Kidney (tissue), 14 donors: ENCODE measurements around the gene VSNL1. TPM values are rescaled to one million over a fixed set of nuclear protein-coding genes. Genes with fewer than 3 reads are reported as not detected.

Source experiments
- DNase-seq, 5 donors: peaks; one replicate each; pipeline ENCODE4 v3.0.0-alpha.2; 2013 to 2020
- FAIRE-seq: peaks from 2 replicates; lab custom pipeline; 2012; peaks lifted over from hg19 to GRCh38; lab: Jason Lieb, UNC
- H3K27ac ChIP-seq, 2 donors: one replicate each; pipeline ENCODE4 v1.7.0; 2013; ENCODE audit warnings: low read depth in 2 of 2, low read length in 2 of 2, inconsistent platforms in 1 of 2
- H3K27me3 ChIP-seq: one replicate; pipeline ENCODE4 v1.7.1; 2013; ENCODE audit warnings: low read length, inconsistent platforms; ENCODE audit not compliant: control insufficient read depth, insufficient read depth
- H3K36me3 ChIP-seq, 3 donors: one replicate each; pipeline versions ENCODE4 v1.7.0 to v1.7.1; 2013; ENCODE audit warnings: low read length in 3 of 3, control low read depth in 1 of 3, inconsistent platforms in 1 of 3; ENCODE audit not compliant: insufficient read depth in 3 of 3, control insufficient read depth in 2 of 3
- H3K4me1 ChIP-seq, 3 donors: one replicate each; pipeline versions ENCODE4 v1.7.0 to v1.7.1; 2013; ENCODE audit warnings: low read length in 3 of 3, inconsistent platforms in 1 of 3, low read depth in 1 of 3; ENCODE audit not compliant: control insufficient read depth in 2 of 3, insufficient read depth in 2 of 3
- H3K4me3 ChIP-seq, 3 donors: one replicate each; pipeline versions ENCODE4 v1.7.0 to v1.8.1; 2013; ENCODE audit warnings: low read length in 3 of 3, control low read depth in 1 of 3, inconsistent platforms in 1 of 3
- H3K9ac ChIP-seq, 3 donors: one replicate each; pipeline versions ENCODE4 v1.7.0 to v1.7.1; 2013; ENCODE audit warnings: low read length in 3 of 3, control low read depth in 1 of 3, inconsistent platforms in 1 of 3
- H3K9me3 ChIP-seq, 3 donors: one replicate each; pipeline versions ENCODE4 v1.7.0 to v1.7.1; 2013; ENCODE audit warnings: low read length in 3 of 3, control low read depth in 1 of 3, inconsistent platforms in 1 of 3; ENCODE audit not compliant: control insufficient read depth in 2 of 3, insufficient read depth in 1 of 3
- intact Hi-C: fragments of 100-400 bp; cut with DNase I; formaldehyde crosslinking; loops from one replicate; pipeline ENCODE4 v1.11.1; 2022
- polyA plus RNA-seq: library from polyadenylated mRNA; stranded (reverse); fragments of 350-450 nt; fragmentation: Illumina TruSeq; extraction: RNeasy Lipid Tissue Mini Kit (QIAGEN cat#74804); gene quantifications from one replicate; pipeline ENCODE4 v1.2.3, GENCODE V29; 2014; ENCODE audit warnings: low read depth, low replicate concordance; ENCODE audit not compliant: insufficient read depth
- total RNA-seq: library from RNA; stranded (reverse); fragmentation: NEBNext Ultra II Directional; extraction: Animal tissue kit (Norgen Biotek cat#: 25700); gene quantifications from one replicate; pipeline ENCODE4 v1.2.1, GENCODE V29; 2021
- TF ChIP-seq, protein P1 (sequence below): IDR thresholded peaks from 3 replicates; pipeline ENCODE4 v1.5.1; 2012; ENCODE audit warnings: mild to moderate bottlenecking, moderate library complexity, borderline replicate concordance; ENCODE audit not compliant: insufficient read depth; ENCODE audit errors: extremely low read depth
- donor health status: control.
- donor health status: control.
- donor health status: control.
- donor health status: control.
- donor health status: control.
- donor health status: DM: yes; HTN: yes; CAD: no.
- donor health status: Normal renal cell carcinoma (clear cell type).

VSNL1 gene
- total and polyA plus RNA-seq, 2 donors from 2014 or later, result 0.44 to 1.0 TPM

DNA sequence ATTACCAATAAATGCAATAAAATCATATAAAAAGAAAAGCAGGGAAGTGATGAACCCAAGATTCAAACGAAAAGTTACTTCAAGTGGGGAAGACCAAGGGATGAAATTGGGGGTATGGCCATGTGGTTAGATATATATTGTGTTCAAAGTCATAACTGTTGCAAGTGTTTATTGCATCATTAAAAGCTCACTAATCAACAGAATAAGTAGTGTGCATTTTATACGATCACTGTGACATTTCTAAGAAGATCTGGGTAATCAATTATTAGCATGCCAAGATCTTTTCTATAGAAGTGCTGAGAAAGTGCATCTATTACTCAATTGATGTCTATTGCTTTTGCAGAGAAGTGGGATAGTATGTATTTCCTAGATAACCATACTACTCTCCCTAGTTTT is 52.9 kb downstream of the VSNL1 start:
- Histone ChIP-seq H3K27me3 (no peaks in the 10 kb centered on the region), H3K36me3 (no peaks in the 10 kb centered on the region), H3K27ac (no peak overlapping the region), H3K9me3 (no peaks in the 10 kb centered on the region), H3K4me1 (no peaks in the 10 kb centered on the region), H3K9ac (no peak overlapping the region), H3K4me3 (no peak overlapping the region)
- TF ChIP-seq, protein P1, sequence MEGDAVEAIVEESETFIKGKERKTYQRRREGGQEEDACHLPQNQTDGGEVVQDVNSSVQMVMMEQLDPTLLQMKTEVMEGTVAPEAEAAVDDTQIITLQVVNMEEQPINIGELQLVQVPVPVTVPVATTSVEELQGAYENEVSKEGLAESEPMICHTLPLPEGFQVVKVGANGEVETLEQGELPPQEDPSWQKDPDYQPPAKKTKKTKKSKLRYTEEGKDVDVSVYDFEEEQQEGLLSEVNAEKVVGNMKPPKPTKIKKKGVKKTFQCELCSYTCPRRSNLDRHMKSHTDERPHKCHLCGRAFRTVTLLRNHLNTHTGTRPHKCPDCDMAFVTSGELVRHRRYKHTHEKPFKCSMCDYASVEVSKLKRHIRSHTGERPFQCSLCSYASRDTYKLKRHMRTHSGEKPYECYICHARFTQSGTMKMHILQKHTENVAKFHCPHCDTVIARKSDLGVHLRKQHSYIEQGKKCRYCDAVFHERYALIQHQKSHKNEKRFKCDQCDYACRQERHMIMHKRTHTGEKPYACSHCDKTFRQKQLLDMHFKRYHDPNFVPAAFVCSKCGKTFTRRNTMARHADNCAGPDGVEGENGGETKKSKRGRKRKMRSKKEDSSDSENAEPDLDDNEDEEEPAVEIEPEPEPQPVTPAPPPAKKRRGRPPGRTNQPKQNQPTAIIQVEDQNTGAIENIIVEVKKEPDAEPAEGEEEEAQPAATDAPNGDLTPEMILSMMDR, result no peak
- DNase-seq (no peak), FAIRE-seq (no peak)
- intact Hi-C loops, result no loop called here

DNA sequence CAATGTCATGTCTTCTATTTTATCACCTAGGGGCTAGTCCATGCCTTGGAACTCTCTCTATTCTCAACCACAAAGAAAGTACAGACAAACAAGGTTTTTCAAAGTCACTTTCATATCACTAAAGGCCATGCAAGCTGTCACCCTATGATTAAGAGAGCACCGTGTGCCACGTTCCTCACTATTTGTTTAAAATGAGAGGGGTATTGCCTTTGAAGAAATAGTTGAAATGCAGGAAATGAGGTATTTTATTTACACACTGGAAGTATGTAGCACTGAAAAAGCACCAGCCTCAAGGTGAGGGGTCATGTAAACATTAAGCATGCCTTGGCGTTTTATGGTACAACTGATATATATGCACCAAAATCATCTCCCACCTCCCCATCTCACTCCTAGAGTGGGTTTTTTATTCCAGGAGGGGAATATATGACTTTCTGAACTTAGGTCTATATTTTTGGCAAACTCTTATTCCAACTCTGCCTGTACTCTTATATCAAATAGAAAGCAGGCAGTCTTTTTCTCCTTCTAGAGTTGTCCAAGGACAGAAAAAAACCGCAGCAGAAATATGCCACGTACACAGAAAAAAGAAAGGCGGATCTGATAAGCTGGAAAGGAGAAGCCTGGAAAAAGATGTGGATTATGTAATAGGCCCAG is 53.5 kb downstream of the VSNL1 start:
- Histone ChIP-seq H3K4me3 (no peak overlapping the region), H3K27me3 (no peaks in the 10 kb centered on the region), H3K27ac (no peak overlapping the region), H3K9me3 (no peaks in the 10 kb centered on the region), H3K4me1 (no peaks in the 10 kb centered on the region), H3K36me3 (no peaks in the 10 kb centered on the region), H3K9ac (no peak overlapping the region)
- TF ChIP-seq, protein P1, result no peak
- FAIRE-seq, result no peak
- DNase-seq, result peak in 2 of 5 donors; percentile 10 to 13
- intact Hi-C loops, result no loop called here

DNA sequence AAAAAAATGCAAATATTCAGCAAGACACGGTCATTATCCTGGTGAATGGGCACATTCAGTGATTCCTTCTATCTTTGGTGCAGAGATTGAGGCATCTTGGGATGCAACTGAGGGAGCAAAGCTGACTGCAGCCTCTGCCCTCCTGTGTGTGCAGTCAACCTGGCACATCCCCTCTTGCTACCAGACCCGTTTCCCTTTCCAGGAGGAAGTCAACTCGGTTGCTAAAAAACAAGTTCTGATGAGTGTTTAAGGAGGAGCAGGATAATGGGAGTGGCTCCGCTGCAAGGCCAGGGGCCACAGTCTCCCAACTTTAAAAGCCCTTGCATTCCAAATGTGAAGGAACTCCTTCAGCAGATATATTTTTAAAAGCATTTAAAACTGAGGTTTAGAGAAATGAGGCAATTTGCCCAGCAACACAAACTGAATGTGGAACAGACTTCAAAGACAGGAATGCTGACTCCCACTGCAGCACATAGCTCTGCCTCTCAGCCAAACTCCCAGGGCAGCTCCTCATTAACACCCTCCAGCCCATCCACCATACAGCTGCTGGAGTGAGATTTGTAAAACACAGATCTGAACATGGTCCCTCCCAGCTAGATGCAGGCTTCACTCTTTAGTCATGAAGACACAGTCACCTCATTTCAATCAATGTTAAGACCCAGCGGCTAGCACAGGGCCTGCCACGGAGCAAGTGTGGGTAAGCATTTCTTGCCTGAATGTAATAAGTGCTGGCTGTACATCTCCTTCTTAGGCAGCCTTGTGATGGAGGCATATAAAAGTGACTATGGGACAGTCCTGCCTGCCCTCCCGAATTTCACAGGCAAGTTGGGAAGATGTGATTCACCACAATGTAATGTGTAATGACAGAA is 54.3 kb downstream of the VSNL1 start:
- TF ChIP-seq, protein P1, result no peak
- DNase-seq (peak in 2 of 5 donors; percentile 17 to 29), FAIRE-seq (no peak)
- no peaks in the 10 kb centered on the region for H3K36me3 ChIP-seq
- H3K4me3 ChIP-seq, result no peak overlapping the region
- H3K27ac ChIP-seq, result no peak overlapping the region
- H3K9ac ChIP-seq, result no peak overlapping the region
- H3K4me1 ChIP-seq, result no peaks in the 10 kb centered on the region
- intact Hi-C loops, result no loop called here
- no peaks in the 10 kb centered on the region for H3K9me3 ChIP-seq
- H3K27me3 ChIP-seq, result no peaks in the 10 kb centered on the region
